Smooth muscle cell (in vitro differentiated cells): Measurements from ENCODE around the gene LRP5. TPM values are rescaled to one million over a fixed set of nuclear protein-coding genes. Genes with fewer than 3 reads are reported as not detected.
A peak's percentile ranks its signal among the peaks of the same experiment; 100 is the strongest.

ENCODE experiments used
- DNase-seq: peaks from one replicate; lab custom pipeline; 2025; ENCODE audit not compliant: unreplicated experiment; lab: John Stamatoyannopoulos, UW
- H2AFZ ChIP-seq: fragments of 200-600 bp; sonication (generic); 2 replicates; pipeline ENCODE4 v1.6.0; 2016; ENCODE audit warnings: antibody characterized with exemption, low read depth, mild to moderate bottlenecking
- H3F3A ChIP-seq: fragments of 200-600 bp; sonication (generic); 2 replicates; pipeline ENCODE4 v1.6.0; 2017; ENCODE audit warnings: antibody characterized with exemption, low read depth
- H3K27ac ChIP-seq: fragments of 200-600 bp; sonication (generic); 2 replicates; pipeline ENCODE4 v1.5.1; 2016; ENCODE audit warnings: low read depth, mild to moderate bottlenecking
- H3K27me3 ChIP-seq: fragments of 200-600 bp; sonication (generic); 2 replicates; pipeline ENCODE4 v1.6.1; 2016; ENCODE audit warnings: low read depth, mild to moderate bottlenecking
- H3K36me3 ChIP-seq: fragments of 200-600 bp; sonication (generic); 2 replicates; pipeline ENCODE4 v1.5.1; 2016; ENCODE audit warnings: low read depth
- H3K4me1 ChIP-seq: fragments of 200-600 bp; sonication (generic); 2 replicates; pipeline ENCODE4 v1.5.1; 2016; ENCODE audit warnings: low read depth
- H3K4me2 ChIP-seq: fragments of 200-600 bp; sonication (generic); 2 replicates; pipeline ENCODE4 v1.6.0; 2016; ENCODE audit warnings: mild to moderate bottlenecking
- H3K4me3 ChIP-seq: fragments of 200-600 bp; sonication (generic); 2 replicates; pipeline ENCODE4 v1.5.1; 2016; ENCODE audit warnings: mild to moderate bottlenecking
- H3K79me2 ChIP-seq: fragments of 200-600 bp; sonication (generic); 2 replicates; pipeline ENCODE4 v1.6.0; 2016; ENCODE audit warnings: low read depth, mild to moderate bottlenecking
- H3K9ac ChIP-seq: fragments of 200-600 bp; sonication (generic); 2 replicates; pipeline ENCODE4 v1.6.0; 2016; ENCODE audit warnings: low read depth
- H3K9me3 ChIP-seq: fragments of 200-600 bp; sonication (generic); replicated peaks from 2 replicates; pipeline ENCODE4 v1.5.1; 2016; ENCODE audit warnings: low read depth
- H4K20me1 ChIP-seq: fragments of 200-600 bp; sonication (generic); 2 replicates; pipeline ENCODE4 v1.6.0; 2016; ENCODE audit warnings: low read depth
- CTCF ChIP-seq: fragments of 200-600 bp; sonication (generic); IDR thresholded peaks from 2 replicates; pipeline ENCODE4 v1.5.1; 2017; ENCODE audit warnings: borderline replicate concordance, mild to moderate bottlenecking, antibody characterized with exemption; ENCODE audit not compliant: insufficient read depth, poor library complexity, severe bottlenecking
- WGBS: methylation state at CpG from one replicate; pipeline ENCODE4 v1.1.7; 2016; ENCODE audit warnings: low lambda C conversion rate; 5-methylcytosine and 5-hydroxymethylcytosine counted together
- polyA plus RNA-seq: library from polyadenylated mRNA; unstranded; fragments of >200 nt; fragmentation: Nextera tagmentation; extraction: Ambion mirVana; gene quantifications from 2 replicates; pipeline ENCODE4 v1.2.1, GENCODE V29; 2016
- total RNA-seq: library from RNA; depleted of rRNA; stranded (reverse); fragments of >200 nt; gene quantifications from 2 replicates; pipeline ENCODE4 v1.2.3, GENCODE V29; 2014

LRP5 gene
- total and polyA plus RNA-seq, 2 experiments from 2014 or later = 16.1 to 26.6 TPM

- Histone ChIP-seq H3K27ac (no peak overlapping the region), H3K79me2 (peaks cover 45% of the 10 kb centered on the region)
- 90% methylated on average over 16 of the region's 16 CpGs for WGBS
These were observed 27.8 kb downstream of the LRP5 start for GRCh38 chr11:68340003-68340767.

DNA sequence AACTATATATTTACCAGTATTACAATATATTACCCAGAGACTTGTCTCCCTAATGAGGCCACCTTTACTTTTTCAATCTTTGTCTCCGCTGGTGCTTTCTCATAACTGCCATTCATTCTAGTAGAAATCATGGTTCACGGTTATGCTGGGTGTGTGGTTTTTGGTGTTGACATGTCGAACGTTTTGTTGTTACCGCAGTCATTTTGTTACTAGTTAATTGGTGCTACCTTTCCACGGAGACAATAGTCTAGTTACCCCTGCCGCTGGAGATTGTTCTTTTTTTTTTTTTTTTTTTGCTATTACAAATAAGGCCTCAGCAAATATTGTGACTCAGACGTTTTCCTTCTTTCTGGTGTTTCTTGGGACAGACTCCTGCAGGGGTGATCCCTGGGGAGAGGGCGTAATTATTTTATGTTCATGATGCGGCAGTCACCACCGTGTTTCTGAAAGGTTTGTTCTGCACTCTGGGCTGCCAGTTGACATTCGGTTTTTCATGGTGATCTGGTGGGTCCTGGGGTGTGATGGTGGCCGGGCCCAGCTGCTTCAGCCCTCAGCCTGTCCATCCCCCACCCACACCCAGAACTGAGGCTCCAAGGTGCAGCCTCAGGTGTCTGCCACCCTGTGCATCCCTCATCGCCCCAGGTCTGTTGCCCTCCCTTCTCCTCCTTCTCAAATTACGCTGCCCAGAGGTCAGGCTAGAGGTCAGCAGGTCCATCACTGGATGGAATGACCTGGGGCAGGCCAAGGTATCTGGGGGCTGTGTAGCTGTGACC is 28.6 kb downstream of the LRP5 start:
- H3K79me2 ChIP-seq = peaks cover 45% of the 10 kb centered on the region

More at GRCh38 chr11:68340003-68340767, 27.8 kb downstream of the LRP5 start:
- Histone ChIP-seq H3K27me3 (no peaks in the 10 kb centered on the region), H4K20me1 (peaks cover 32% of the 10 kb centered on the region), H3K4me3 (no peak overlapping the region), H3F3A (peaks cover 7% of the 10 kb centered on the region), H3K36me3 (no peaks in the 10 kb centered on the region), H2AFZ (no peak overlapping the region), H3K4me1 (peaks cover 37% of the 10 kb centered on the region), H3K9ac (no peak overlapping the region), H3K4me2 (no peak overlapping the region), H3K9me3 (no peaks in the 10 kb centered on the region)
- DNase-seq = no peak
- no peak for TF ChIP-seq CTCF

DNA sequence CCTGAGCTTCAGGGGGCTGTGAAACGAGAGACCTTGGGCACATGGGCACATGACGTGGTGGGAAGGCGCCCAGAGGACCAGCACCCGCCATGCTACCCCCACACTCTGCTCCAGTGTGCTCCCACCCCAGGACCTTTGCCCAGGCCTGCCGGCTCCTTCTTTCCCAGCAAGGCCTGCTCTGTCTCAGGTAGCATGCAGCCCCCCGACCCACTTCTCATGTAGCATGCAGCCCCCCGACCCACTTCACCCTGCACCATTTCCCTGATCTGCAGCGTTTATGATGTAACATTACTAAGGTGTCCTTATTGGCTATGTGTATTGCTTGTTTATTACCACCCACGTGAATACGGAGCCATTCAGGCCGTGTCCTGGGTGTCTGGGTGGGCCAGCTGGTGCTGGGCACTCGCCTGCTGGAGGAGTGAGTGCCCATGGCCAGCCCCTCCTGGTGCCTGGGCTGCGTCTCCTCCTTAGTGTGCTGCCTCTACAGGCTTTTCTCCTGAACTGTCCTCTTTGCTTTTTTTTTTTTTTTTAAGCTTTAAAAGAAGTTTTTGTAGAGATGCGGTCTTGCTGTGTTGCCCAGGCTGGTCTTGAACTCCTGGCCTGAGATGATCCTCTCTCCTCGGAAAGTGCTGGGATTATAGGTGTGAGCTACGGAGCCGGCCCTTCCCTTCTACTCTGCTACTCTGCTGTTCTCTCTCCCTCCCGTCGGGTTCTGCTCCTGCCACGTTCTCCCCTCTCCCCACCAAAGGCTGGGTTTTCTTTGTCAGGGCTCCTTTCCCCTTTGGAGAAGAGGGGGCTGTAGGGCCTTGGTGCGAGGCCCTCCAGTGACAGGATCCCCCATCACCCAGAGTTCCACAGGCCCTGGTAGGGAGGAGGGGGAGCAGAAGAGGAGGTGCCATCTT is 29.4 kb downstream of the LRP5 start:
- no peak for TF ChIP-seq CTCF
- H2AFZ ChIP-seq = no peak overlapping the region
- peaks cover 7% of the 10 kb centered on the region for H3F3A ChIP-seq
- peak overlapping the region; percentile 49 for H3K27ac ChIP-seq
- H4K20me1 ChIP-seq = peaks cover 32% of the 10 kb centered on the region
- peaks cover 37% of the 10 kb centered on the region for H3K4me1 ChIP-seq
- H3K9me3 ChIP-seq = no peaks in the 10 kb centered on the region
- 77% methylated on average over 21 of the region's 21 CpGs for WGBS
- H3K4me2 ChIP-seq = peak overlapping the region; percentile 73
- no peaks in the 10 kb centered on the region for H3K36me3 ChIP-seq
- no peak for DNase-seq
- no peak overlapping the region for H3K9ac ChIP-seq
- H3K27me3 ChIP-seq = no peaks in the 10 kb centered on the region
- H3K79me2 ChIP-seq = peaks cover 47% of the 10 kb centered on the region
- no peak overlapping the region for H3K4me3 ChIP-seq

More for the DNA sequence above, 28.6 kb downstream of the LRP5 start:
- no peak overlapping the region for H3K4me2 ChIP-seq
- no peak for DNase-seq
- no peak overlapping the region for H3K4me3 ChIP-seq
- no peak overlapping the region for H2AFZ ChIP-seq
- H3K27ac ChIP-seq = no peak overlapping the region
- no peaks in the 10 kb centered on the region for H3K9me3 ChIP-seq
- H3K36me3 ChIP-seq = no peaks in the 10 kb centered on the region
- peaks cover 32% of the 10 kb centered on the region for H4K20me1 ChIP-seq
- WGBS = 72% methylated on average over 15 of the region's 15 CpGs
- H3K9ac ChIP-seq = no peak overlapping the region
- H3F3A ChIP-seq = peaks cover 7% of the 10 kb centered on the region
- no peak for TF ChIP-seq CTCF
- H3K27me3 ChIP-seq = no peaks in the 10 kb centered on the region
- peaks cover 37% of the 10 kb centered on the region for H3K4me1 ChIP-seq
